Measurements from ENCODE around the gene ULK1.
"Not testable (repeated sequence)": the region's sequence is repeated elsewhere in the genome, so short reads cannot be mapped to it uniquely, and the experiment has no call there.

The ULK1 gene

DNA sequence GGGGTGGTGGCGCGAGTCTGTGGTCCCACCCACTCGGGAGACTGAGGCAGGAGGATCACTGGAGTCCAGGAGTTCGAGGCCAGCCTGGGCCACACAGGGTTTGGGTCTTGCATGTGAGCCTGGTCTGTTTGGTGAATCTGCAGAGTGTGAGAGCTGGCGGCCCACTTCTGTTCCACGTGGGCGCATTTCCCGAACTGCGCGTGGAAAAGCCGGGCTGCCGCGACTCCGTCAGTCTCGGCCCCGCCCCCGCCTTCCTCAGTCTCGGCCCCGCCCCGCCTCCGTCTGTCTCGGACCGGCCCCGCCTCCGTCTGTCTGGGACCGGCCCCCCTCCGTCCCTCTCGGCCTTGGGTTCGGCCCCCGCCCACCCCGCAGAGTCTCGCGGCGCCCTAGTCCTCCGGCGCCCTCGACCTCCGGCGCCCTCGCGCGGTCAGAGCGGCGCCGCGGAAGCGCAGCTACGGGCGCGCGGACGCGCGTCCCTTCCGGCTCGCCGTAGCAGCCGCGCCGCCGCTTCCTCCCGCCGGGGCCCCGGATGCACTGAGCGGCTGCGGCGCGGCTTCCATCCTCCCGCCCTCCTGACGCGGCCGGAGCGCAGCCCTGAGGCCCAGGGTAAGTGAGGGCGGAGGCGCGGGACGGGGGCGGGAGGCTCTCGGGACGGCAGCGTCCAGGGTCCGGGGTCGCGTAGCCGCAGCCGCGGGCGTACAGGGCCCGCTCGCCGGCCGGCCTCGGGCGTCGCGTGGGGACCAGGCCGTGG is 55.2 kb downstream of the ULK1 start, which contains the start of gene EP400:
EP400 (plus strand) TSS at position 512 of the 751 bp plus-strand sequence. CDS start 10,678 bp downstream, outside the sequence.
- Histone ChIP-seq H3K4me2 (ENCODE audit: insufficient read depth, low read length, poor library complexity, severe bottlenecking) (peak within 1 kb of the TSS; percentile 78), H3K9me3 (replicated peaks in 1 of 2; ENCODE audit: control insufficient read depth in 2 of 2, insufficient read depth in 1 of 2, low read depth in 1 of 2, low read length in 2 of 2) (peaks cover 0 to 4% of the 10 kb centered on the region in 2 donors), H3K23ac (ENCODE audit: low read depth, low read length, poor library complexity) (no peak within 1 kb of the TSS), H3K79me1 (ENCODE audit: low read depth, low read length) (peaks cover 9% of the 10 kb centered on the region), H2BK120ac (ENCODE audit: low read depth, low read length) (peak within 1 kb of the TSS; percentile 47), H2BK15ac (ENCODE audit: low read length) (peak within 1 kb of the TSS; percentile 92), H3K18ac (ENCODE audit: low read length) (peak within 1 kb of the TSS; percentile 98), H3K14ac (ENCODE audit: low read length) (peak within 1 kb of the TSS; percentile 28), H3K4me3 (ENCODE audit: low read length in 2 of 2) (peak within 1 kb of the TSS; percentile 78 to 100), H2AFZ (ENCODE audit: low read length) (peak within 1 kb of the TSS; percentile 89), H3K9ac (ENCODE audit: low read depth, low read length, poor library complexity) (peak within 1 kb of the TSS; percentile 97), H4K8ac (ENCODE audit: low read depth, low read length) (peak within 1 kb of the TSS; percentile 43), H3K36me3 (replicated peaks in 1 of 2; ENCODE audit: control insufficient read depth in 2 of 2, insufficient read depth in 2 of 2, low read length in 2 of 2) (peaks cover 6 to 20% of the 10 kb centered on the region in 2 donors), H3K4ac (ENCODE audit: low read length) (peak within 1 kb of the TSS; percentile 23), H2BK12ac (ENCODE audit: low read length) (no peak within 1 kb of the TSS), H3K4me1 (ENCODE audit: control insufficient read depth in 2 of 2, insufficient read depth in 1 of 2, low read depth in 1 of 2, low read length in 2 of 2) (peaks cover 2% of the 10 kb centered on the region in 2 donors), H4K91ac (ENCODE audit: low read depth, low read length, poor library complexity) (no peak within 1 kb of the TSS), H2BK5ac (ENCODE audit: low read length) (peak within 1 kb of the TSS; percentile 56), H3K27ac (replicated peaks; ENCODE audit: low read length) (peak within 1 kb of the TSS; percentile 82), H3K27me3 (ENCODE audit: control insufficient read depth in 3 of 3, insufficient read depth in 3 of 3, low read depth in 1 of 3, low read length in 3 of 3) (peaks cover 0 to 2% (median 0%) of the 10 kb centered on the region in 3 experiments), H2AK5ac (ENCODE audit: low read depth, low read length) (peak within 1 kb of the TSS; percentile 97)
- no CpG with 5 or more reads among the region's 97 CpGs for WGBS, 2 donors (ENCODE audit: extremely low coverage in 2 of 2, insufficient read length in 2 of 2, insufficient replicate concordance in 1 of 2)
- DNase-seq (ENCODE audit: low spot score), result peak; percentile 92

DNA sequence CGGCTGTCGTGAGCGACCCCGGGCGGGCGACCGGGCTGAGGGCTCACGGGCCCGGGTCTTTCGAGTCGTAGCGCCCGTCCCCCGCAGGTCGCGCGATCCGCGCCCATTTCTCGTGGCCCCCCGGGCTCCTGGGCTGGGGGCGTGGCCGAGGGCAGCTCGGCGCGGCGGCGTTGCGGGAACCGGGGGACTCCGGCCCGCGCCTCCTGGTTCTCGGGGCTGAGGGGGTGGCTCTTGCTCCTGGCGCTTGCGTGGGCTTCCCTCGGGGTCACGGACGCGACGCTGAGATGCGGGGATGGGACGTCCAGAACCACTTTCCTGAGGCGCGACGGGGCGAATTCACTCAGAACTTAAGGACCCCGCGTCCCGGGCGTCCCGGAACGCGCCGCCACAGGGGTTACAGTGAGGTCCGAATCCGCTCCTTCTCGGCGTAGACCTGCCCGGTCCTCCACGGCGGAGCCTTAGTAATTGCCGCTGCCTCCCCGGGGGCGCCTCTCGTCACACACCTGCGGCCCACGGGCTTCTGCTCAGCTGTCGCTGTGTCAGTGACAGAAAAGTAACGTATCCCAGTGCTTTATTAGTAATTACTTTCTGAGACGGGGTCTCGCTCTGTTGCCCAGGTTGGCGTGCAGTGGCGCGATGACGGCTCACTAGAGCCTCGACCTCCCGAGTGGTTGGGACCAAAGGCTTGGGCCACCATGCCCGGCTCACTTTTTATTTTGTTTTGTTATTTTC is 55.9 kb downstream of the ULK1 start:
- H3K9me3 ChIP-seq (replicated peaks in 1 of 2; ENCODE audit: control insufficient read depth in 2 of 2, insufficient read depth in 1 of 2, low read depth in 1 of 2, low read length in 2 of 2), result no peaks in the 10 kb centered on the region
- peaks cover 2% of the 10 kb centered on the region in 2 donors for H3K4me1 ChIP-seq (ENCODE audit: control insufficient read depth in 2 of 2, insufficient read depth in 1 of 2, low read depth in 1 of 2, low read length in 2 of 2)
- H3K14ac ChIP-seq (ENCODE audit: low read length), result peak overlapping the region; percentile 28
- peaks cover 0 to 13% of the 10 kb centered on the region in 2 donors for H3K36me3 ChIP-seq (replicated peaks in 1 of 2; ENCODE audit: control insufficient read depth in 2 of 2, insufficient read depth in 2 of 2, low read length in 2 of 2)
- no peak overlapping the region for H3K23ac ChIP-seq (ENCODE audit: low read depth, low read length, poor library complexity)
- H2BK12ac ChIP-seq (ENCODE audit: low read length), result no peak overlapping the region
- no CpG with 5 or more reads among the region's 79 CpGs for WGBS, 2 donors (ENCODE audit: extremely low coverage in 2 of 2, insufficient read length in 2 of 2, insufficient replicate concordance in 1 of 2)
- H3K18ac ChIP-seq (ENCODE audit: low read length), result peak overlapping the region; percentile 98
- H2BK120ac ChIP-seq (ENCODE audit: low read depth, low read length), result peak overlapping the region; percentile 47
- peak overlapping the region; percentile 43 for H4K8ac ChIP-seq (ENCODE audit: low read depth, low read length)
- H2AFZ ChIP-seq (ENCODE audit: low read length), result peak overlapping the region; percentile 89
- no peak for DNase-seq (ENCODE audit: low spot score)
- H4K91ac ChIP-seq (ENCODE audit: low read depth, low read length, poor library complexity), result no peak overlapping the region
- H3K79me1 ChIP-seq (ENCODE audit: low read depth, low read length), result peaks cover 9% of the 10 kb centered on the region
- peak overlapping the region; percentile 56 for H3K4me2 ChIP-seq (ENCODE audit: insufficient read depth, low read length, poor library complexity, severe bottlenecking)
- H2AK5ac ChIP-seq (ENCODE audit: low read depth, low read length), result peak overlapping the region; percentile 97
- peak overlapping the region; percentile 78 to 100 for H3K4me3 ChIP-seq (ENCODE audit: low read length in 2 of 2)
- H3K27me3 ChIP-seq (ENCODE audit: control insufficient read depth in 3 of 3, insufficient read depth in 3 of 3, low read depth in 1 of 3, low read length in 3 of 3), result no peaks in the 10 kb centered on the region
- H3K27ac ChIP-seq (replicated peaks; ENCODE audit: low read length), result peak overlapping the region; percentile 82
- H2BK15ac ChIP-seq (ENCODE audit: low read length), result peak overlapping the region; percentile 92
- no peak overlapping the region for H2BK5ac ChIP-seq (ENCODE audit: low read length)
- peak overlapping the region; percentile 97 for H3K9ac ChIP-seq (ENCODE audit: low read depth, low read length, poor library complexity)
- H3K4ac ChIP-seq (ENCODE audit: low read length), result peak overlapping the region; percentile 23

- no CpG with 5 or more reads among the region's 9 CpGs for WGBS, 2 donors (ENCODE audit: extremely low coverage in 2 of 2, insufficient read length in 2 of 2, insufficient replicate concordance in 1 of 2)
- H3K9me3 ChIP-seq (replicated peaks in 1 of 2; ENCODE audit: control insufficient read depth in 2 of 2, insufficient read depth in 1 of 2, low read depth in 1 of 2, low read length in 2 of 2); H3K27me3 ChIP-seq (ENCODE audit: control insufficient read depth in 3 of 3, insufficient read depth in 3 of 3, low read depth in 1 of 3, low read length in 3 of 3); H2AK5ac ChIP-seq (ENCODE audit: low read depth, low read length); H3K23ac ChIP-seq (ENCODE audit: low read depth, low read length, poor library complexity); H2BK120ac ChIP-seq (ENCODE audit: low read depth, low read length); DNase-seq (ENCODE audit: low spot score); H3K4me1 ChIP-seq (ENCODE audit: control insufficient read depth in 2 of 2, insufficient read depth in 1 of 2, low read depth in 1 of 2, low read length in 2 of 2); H3K4ac ChIP-seq (ENCODE audit: low read length); H3K18ac ChIP-seq (ENCODE audit: low read length); H2BK5ac ChIP-seq (ENCODE audit: low read length); H3K4me3 ChIP-seq (ENCODE audit: low read length in 2 of 2); H4K8ac ChIP-seq (ENCODE audit: low read depth, low read length); H3K79me1 ChIP-seq (ENCODE audit: low read depth, low read length); H3K4me2 ChIP-seq (ENCODE audit: insufficient read depth, low read length, poor library complexity, severe bottlenecking); H2BK12ac ChIP-seq (ENCODE audit: low read length); H2BK15ac ChIP-seq (ENCODE audit: low read length); H2AFZ ChIP-seq (ENCODE audit: low read length); H3K27ac ChIP-seq (replicated peaks; ENCODE audit: low read length); H4K91ac ChIP-seq (ENCODE audit: low read depth, low read length, poor library complexity); H3K9ac ChIP-seq (ENCODE audit: low read depth, low read length, poor library complexity); H3K14ac ChIP-seq (ENCODE audit: low read length): not testable (repeated sequence)
- peaks cover 0 to 20% of the 10 kb centered on the region in 2 donors for H3K36me3 ChIP-seq (replicated peaks in 1 of 2; ENCODE audit: control insufficient read depth in 2 of 2, insufficient read depth in 2 of 2, low read length in 2 of 2)
These were observed 59.4 kb downstream of the ULK1 start for GRCh38 chr12:131953810-131954209.

GRCh38 chr12:131954460-131954859 is 60.0 kb downstream of the ULK1 start:
- H2AFZ ChIP-seq (ENCODE audit: low read length), result not testable (repeated sequence)

More at GRCh38 chr12:131954460-131954859, 60.0 kb downstream of the ULK1 start:
- H3K27me3 ChIP-seq (ENCODE audit: control insufficient read depth in 3 of 3, insufficient read depth in 3 of 3, low read depth in 1 of 3, low read length in 3 of 3); H3K9me3 ChIP-seq (replicated peaks in 1 of 2; ENCODE audit: control insufficient read depth in 2 of 2, insufficient read depth in 1 of 2, low read depth in 1 of 2, low read length in 2 of 2); H2BK12ac ChIP-seq (ENCODE audit: low read length); H3K9ac ChIP-seq (ENCODE audit: low read depth, low read length, poor library complexity); H3K4me1 ChIP-seq (ENCODE audit: control insufficient read depth in 2 of 2, insufficient read depth in 1 of 2, low read depth in 1 of 2, low read length in 2 of 2); H3K14ac ChIP-seq (ENCODE audit: low read length); H2BK15ac ChIP-seq (ENCODE audit: low read length); H3K4me3 ChIP-seq (ENCODE audit: low read length in 2 of 2); H2BK120ac ChIP-seq (ENCODE audit: low read depth, low read length); H3K18ac ChIP-seq (ENCODE audit: low read length); H3K27ac ChIP-seq (replicated peaks; ENCODE audit: low read length); H3K4me2 ChIP-seq (ENCODE audit: insufficient read depth, low read length, poor library complexity, severe bottlenecking); H4K8ac ChIP-seq (ENCODE audit: low read depth, low read length); H2BK5ac ChIP-seq (ENCODE audit: low read length); DNase-seq (ENCODE audit: low spot score); H4K91ac ChIP-seq (ENCODE audit: low read depth, low read length, poor library complexity); H3K4ac ChIP-seq (ENCODE audit: low read length); H3K23ac ChIP-seq (ENCODE audit: low read depth, low read length, poor library complexity); H2AK5ac ChIP-seq (ENCODE audit: low read depth, low read length): not testable (repeated sequence)
- H3K79me1 ChIP-seq (ENCODE audit: low read depth, low read length), result peaks cover 10% of the 10 kb centered on the region
- WGBS, 2 donors (ENCODE audit: extremely low coverage in 2 of 2, insufficient read length in 2 of 2, insufficient replicate concordance in 1 of 2), result no CpG with 5 or more reads among the region's 13 CpGs
- H3K36me3 ChIP-seq (replicated peaks in 1 of 2; ENCODE audit: control insufficient read depth in 2 of 2, insufficient read depth in 2 of 2, low read length in 2 of 2), result peaks cover 0 to 24% of the 10 kb centered on the region in 2 donors
